Mesenchymal stem cell (in vitro differentiated cells and primary cell): Measurements from ENCODE around the gene CMTR2.

ENCODE experiments used
- DNase-seq: peaks from one replicate; pipeline ENCODE4 v3.0.0-alpha.2; 2013
- H2AFZ ChIP-seq: one replicate; pipeline ENCODE4 v1.6.1; 2013; ENCODE audit warnings: low read depth, mild to moderate bottlenecking, control low read depth, inconsistent platforms, low read length, moderate library complexity
- H2AK5ac ChIP-seq: 2 replicates; pipeline ENCODE4 v1.6.1; 2013; ENCODE audit warnings: low read length, moderate library complexity, mild to moderate bottlenecking, inconsistent platforms; ENCODE audit not compliant: severe bottlenecking
- H2BK120ac ChIP-seq: one replicate; pipeline ENCODE4 v1.6.1; 2013; ENCODE audit warnings: low read depth, mild to moderate bottlenecking, inconsistent platforms, low read length, moderate library complexity
- H2BK12ac ChIP-seq, 2 experiments: one replicate each; pipeline ENCODE4 v1.6.1; 2013; ENCODE audit warnings: inconsistent platforms in 2 of 2, low read length in 2 of 2, mild to moderate bottlenecking in 2 of 2, moderate library complexity in 2 of 2, control low read depth in 1 of 2
- H2BK15ac ChIP-seq: one replicate; pipeline ENCODE4 v1.6.1; 2013; ENCODE audit warnings: mild to moderate bottlenecking, low read depth, inconsistent platforms; ENCODE audit not compliant: poor library complexity, severe bottlenecking
- H2BK5ac ChIP-seq: 2 replicates; pipeline ENCODE4 v1.6.1; 2013; ENCODE audit warnings: low read depth, mild to moderate bottlenecking, low read length, control low read depth, inconsistent platforms; ENCODE audit not compliant: poor library complexity, severe bottlenecking
- H3K14ac ChIP-seq, 2 experiments: one replicate each; pipeline ENCODE4 v1.6.1; 2013; ENCODE audit warnings: inconsistent platforms in 2 of 2, low read length in 2 of 2, control low read depth in 1 of 2, mild to moderate bottlenecking in 1 of 2, moderate library complexity in 1 of 2
- H3K18ac ChIP-seq, 2 experiments: one replicate each; pipeline ENCODE4 v1.6.1; 2013; ENCODE audit warnings: inconsistent platforms in 2 of 2, low read length in 2 of 2, control low read depth in 1 of 2, low read depth in 1 of 2, mild to moderate bottlenecking in 1 of 2
- H3K23ac ChIP-seq, 2 experiments: one replicate each; pipeline ENCODE4 v1.6.1; 2013; ENCODE audit warnings: inconsistent platforms in 2 of 2, low read length in 2 of 2, mild to moderate bottlenecking in 2 of 2, moderate library complexity in 2 of 2, control low read depth in 1 of 2
- H3K27ac ChIP-seq: 2 replicates; pipeline ENCODE4 v1.5.1; 2013; ENCODE audit warnings: mild to moderate bottlenecking, moderate library complexity, low read length, control low read depth, inconsistent platforms; ENCODE audit not compliant: poor library complexity, severe bottlenecking
- H3K27me3 ChIP-seq, 2 experiments: 2 replicates each; pipeline versions ENCODE4 v1.6.1 to v1.7.0; 2013; ENCODE audit warnings: low read length in 2 of 2, mild to moderate bottlenecking in 2 of 2, moderate library complexity in 2 of 2, control low read depth in 1 of 2, inconsistent platforms in 1 of 2; ENCODE audit not compliant: control insufficient read depth in 1 of 2, insufficient read depth in 1 of 2
- H3K36me3 ChIP-seq, 2 experiments: 2 replicates each; pipeline versions ENCODE4 v1.6.1 to v1.7.0; 2013; ENCODE audit warnings: low read length in 2 of 2, control low read depth in 1 of 2, inconsistent platforms in 1 of 2, low read depth in 1 of 2, mild to moderate bottlenecking in 1 of 2; ENCODE audit not compliant: insufficient read depth in 2 of 2, control insufficient read depth in 1 of 2
- H3K4ac ChIP-seq, 2 experiments: one replicate each; pipeline ENCODE4 v1.6.1; 2013; ENCODE audit warnings: inconsistent platforms in 2 of 2, low read length in 2 of 2, mild to moderate bottlenecking in 2 of 2, moderate library complexity in 2 of 2, control low read depth in 1 of 2, low read depth in 1 of 2
- H3K4me1 ChIP-seq: 2 replicates; pipeline ENCODE4 v1.6.1; 2013; ENCODE audit warnings: low read depth, low read length, control low read depth; ENCODE audit not compliant: control insufficient read depth, insufficient read depth
- H3K4me2 ChIP-seq: 2 replicates; pipeline ENCODE4 v1.6.1; 2013; ENCODE audit warnings: low read length, mild to moderate bottlenecking, inconsistent platforms; ENCODE audit not compliant: poor library complexity, severe bottlenecking
- H3K4me3 ChIP-seq, 2 experiments: 2 replicates each; pipeline versions ENCODE4 v1.5.1 to v1.7.0; 2013; ENCODE audit warnings: low read length in 2 of 2, mild to moderate bottlenecking in 2 of 2, control low read depth in 1 of 2, low read depth in 1 of 2; ENCODE audit not compliant: insufficient read depth in 1 of 2
- H3K79me1 ChIP-seq: replicated peaks from 2 replicates; pipeline ENCODE4 v1.6.1; 2013; ENCODE audit warnings: mild to moderate bottlenecking, control low read depth, low read length, inconsistent platforms; ENCODE audit not compliant: poor library complexity, severe bottlenecking
- H3K9ac ChIP-seq: 2 replicates; pipeline ENCODE4 v1.7.0; 2013; ENCODE audit warnings: mild to moderate bottlenecking, low read length, moderate library complexity
- H3K9me3 ChIP-seq: 2 replicates; pipeline ENCODE4 v1.7.0; 2013; ENCODE audit warnings: mild to moderate bottlenecking, low read length; ENCODE audit not compliant: control insufficient read depth
- H4K8ac ChIP-seq: one replicate; pipeline ENCODE4 v1.6.1; 2013; ENCODE audit warnings: inconsistent platforms, mild to moderate bottlenecking, low read length, moderate library complexity
- H4K91ac ChIP-seq: one replicate; pipeline ENCODE4 v1.6.1; 2013; ENCODE audit warnings: mild to moderate bottlenecking, low read length, inconsistent platforms
- WGBS: methylation state at CpG from one replicate; pipeline ENCODE4 v1.1.7; 2013; ENCODE audit warnings: mixed read lengths; 5-methylcytosine and 5-hydroxymethylcytosine counted together

Gene CMTR2

GRCh38 chr16:71242036-71242435 is 47.2 kb downstream of the CMTR2 start:
- no peaks in the 10 kb centered on the region for H3K27me3 ChIP-seq
- no peak overlapping the region for H3K27ac ChIP-seq
- H3K4ac ChIP-seq, result no peak overlapping the region
- H3K4me3 ChIP-seq, result no peak overlapping the region
- no peak overlapping the region for H2AFZ ChIP-seq
- H2AK5ac ChIP-seq, result no peak overlapping the region
- no peak overlapping the region for H4K91ac ChIP-seq
- no peak overlapping the region for H2BK5ac ChIP-seq
- H3K14ac ChIP-seq, result no peak overlapping the region
- no peak overlapping the region for H2BK120ac ChIP-seq
- H2BK12ac ChIP-seq, result no peak overlapping the region
- H2BK15ac ChIP-seq, result no peak overlapping the region
- H4K8ac ChIP-seq, result no peak overlapping the region
- no peak for DNase-seq
- no peak overlapping the region for H3K4me2 ChIP-seq
- no peaks in the 10 kb centered on the region for H3K79me1 ChIP-seq
- 80% methylated on average over 4 of the region's 4 CpGs for WGBS
- H3K18ac ChIP-seq, result no peak overlapping the region
- H3K36me3 ChIP-seq, result no peaks in the 10 kb centered on the region
- H3K23ac ChIP-seq, result no peak overlapping the region
- H3K9ac ChIP-seq, result no peak overlapping the region
- H3K4me1 ChIP-seq, result no peaks in the 10 kb centered on the region
- no peaks in the 10 kb centered on the region for H3K9me3 ChIP-seq
